HCT116 (cell line): ENCODE measurements around the gene USP7. TPM values are rescaled to one million over a fixed set of nuclear protein-coding genes. Genes with fewer than 3 reads are reported as not detected.

Experiments used
- ATAC-seq: fragments of 200-7000 bp; cut with Tn5 transposase; 2 replicates; pipeline ENCODE4 v1.9.1; 2020; ENCODE audit warnings: mild to moderate bottlenecking, moderate library complexity
- BruUV-seq: library from RNA; stranded (reverse); fragments of 400-500 nt; replicated peaks from 2 replicates; lab custom pipeline; 2021; lab: Mats Ljungman, UMichigan
- CTCF ChIA-PET: fragments of 300-600 bp; sonication (Branson Sonifier 250); formaldehyde crosslinking; loops from one replicate; lab custom pipeline; 2021; ENCODE audit warnings: antibody characterized with exemption; lab: Charles Lee
- POLR2A ChIA-PET: fragments of 300-600, 350-600 bp; sonication (Branson Sonifier 250); formaldehyde crosslinking; loops from one replicate; lab custom pipeline; 2021; ENCODE audit warnings: antibody characterized with exemption; lab: Charles Lee
- RAD21 ChIA-PET, 2 experiments: fragments of 300-600 bp; sonication (Branson Sonifier 250); formaldehyde crosslinking; loops; one replicate each; lab custom pipeline; 2023; ENCODE audit warnings: low total read pairs in 2 of 2; ENCODE audit not compliant: uncharacterized antibody in 2 of 2, unreplicated experiment in 2 of 2, low non-redundant PET in 1 of 2; lab: Charles Lee
- DNase-seq: peaks from one replicate; pipeline ENCODE4 v3.0.0-alpha.2; 2010; ENCODE audit warnings: low read depth, low spot score
- H2AFZ ChIP-seq: fragments of 200-600 bp; shearing (Covaris generic), sonication (generic); 2 replicates; pipeline ENCODE4 v1.6.1; 2017; ENCODE audit warnings: low read depth, mixed run types, mixed read lengths, antibody characterized with exemption, low read length; ENCODE audit not compliant: poor library complexity, severe bottlenecking
- H3K27ac ChIP-seq: 2 replicates; pipeline ENCODE4 v1.5.1; 2012; ENCODE audit warnings: low read depth, low read length
- H3K27me3 ChIP-seq: fragments of 200-600 bp; sonication (generic); 2 replicates; pipeline ENCODE4 v1.6.1; 2016; ENCODE audit warnings: mixed run types, low read length, mixed read lengths; ENCODE audit not compliant: insufficient read depth
- H3K36me3 ChIP-seq, 2 experiments: fragments of 200-500 bp in 1 of 2; fragments of 200-600 bp in 1 of 2; sonication (Bioruptor generic) in 1 of 2; sonication (generic) in 1 of 2; 2 replicates each; pipeline versions ENCODE4 v1.5.1 to v1.6.1; 2014 to 2016; ENCODE audit warnings: low read length in 2 of 2, inconsistent platforms in 1 of 2, mixed read lengths in 1 of 2, mixed run types in 1 of 2; ENCODE audit not compliant: insufficient read depth in 2 of 2, control insufficient read depth in 1 of 2
- H3K4me1 ChIP-seq, 2 experiments: fragments of 200-600 bp in 1 of 2; sonication (generic) in 1 of 2; 2 replicates each; pipeline versions ENCODE4 v1.5.1 to v1.6.1; 2012 to 2017; ENCODE audit warnings: low read length in 2 of 2, inconsistent platforms in 1 of 2, mild to moderate bottlenecking in 1 of 2, mixed read lengths in 1 of 2, mixed run types in 1 of 2, moderate library complexity in 1 of 2; ENCODE audit not compliant: insufficient read depth in 2 of 2, control insufficient read depth in 1 of 2
- H3K4me2 ChIP-seq: fragments of 200-600 bp; sonication (generic); 2 replicates; pipeline ENCODE4 v1.6.1; 2017; ENCODE audit warnings: mixed run types, low read length, mixed read lengths
- H3K4me3 ChIP-seq, 2 experiments: fragments of 200-600 bp in 1 of 2; sonication (generic) in 1 of 2; replicated peaks in 1 of 2; 2 replicates each; pipeline ENCODE4 v1.5.1; 2011 to 2016; ENCODE audit warnings: low read length in 2 of 2, control low read depth in 1 of 2, low read depth in 1 of 2, mild to moderate bottlenecking in 1 of 2, mixed read lengths in 1 of 2, mixed run types in 1 of 2
- H3K79me2 ChIP-seq: fragments of 200-600 bp; sonication (generic); 2 replicates; pipeline ENCODE4 v1.6.1; 2017; ENCODE audit warnings: mild to moderate bottlenecking, mixed run types, low read length, moderate library complexity, mixed read lengths; ENCODE audit not compliant: insufficient read depth
- H3K9ac ChIP-seq: fragments of 200-600 bp; sonication (generic); 2 replicates; pipeline ENCODE4 v1.6.1; 2016; ENCODE audit warnings: low read length, mixed read lengths
- H3K9me2 ChIP-seq: fragments of 200-600 bp; sonication (generic), shearing (Covaris generic); 2 replicates; pipeline ENCODE4 v1.6.1; 2017; ENCODE audit warnings: mixed run types, mild to moderate bottlenecking, moderate library complexity; ENCODE audit not compliant: insufficient read depth
- H3K9me3 ChIP-seq, 2 experiments: fragments of 200-500 bp in 1 of 2; fragments of 200-600 bp in 1 of 2; sonication (Bioruptor generic) in 1 of 2; sonication (generic) in 1 of 2; 2 replicates each; pipeline ENCODE4 v1.6.1; 2014 to 2017; ENCODE audit warnings: low read length in 2 of 2, mixed read lengths in 2 of 2, inconsistent platforms in 1 of 2, low read depth in 1 of 2, mild to moderate bottlenecking in 1 of 2, mixed run types in 1 of 2, moderate library complexity in 1 of 2; ENCODE audit not compliant: control insufficient read depth in 1 of 2, insufficient read depth in 1 of 2
- H4K20me1 ChIP-seq: fragments of 200-600 bp; sonication (generic), shearing (Covaris generic); 2 replicates; pipeline ENCODE4 v1.6.1; 2017; ENCODE audit warnings: mixed run types, mild to moderate bottlenecking, moderate library complexity; ENCODE audit not compliant: insufficient read depth
- EGR1 ChIP-seq: IDR thresholded peaks from 2 replicates; pipeline ENCODE4 v1.6.1; 2012; ENCODE audit warnings: low read depth
- EZH2 ChIP-seq: fragments of 200-600 bp; sonication (generic); IDR thresholded peaks from 2 replicates; pipeline ENCODE4 v1.6.1; 2017; ENCODE audit warnings: antibody characterized with exemption, mixed run types
- EZH2phosphoT487 ChIP-seq: fragments of 200-600 bp; IDR thresholded peaks from 2 replicates; pipeline ENCODE4 v1.6.1; 2018; ENCODE audit warnings: antibody characterized with exemption, borderline replicate concordance
- JUND ChIP-seq: IDR thresholded peaks from 2 replicates; pipeline ENCODE4 v1.6.1; 2012
- POLR2AphosphoS5 ChIP-seq: IDR thresholded peaks from 2 replicates; pipeline ENCODE4 v1.6.1; 2011; ENCODE audit warnings: mild to moderate bottlenecking, low read depth, low read length, moderate library complexity
- RAD21 ChIP-seq: IDR thresholded peaks from 2 replicates; pipeline ENCODE4 v1.6.1; 2012; ENCODE audit warnings: low read depth, mild to moderate bottlenecking
- SIN3A ChIP-seq: IDR thresholded peaks from 2 replicates; pipeline ENCODE4 v1.6.1; 2012; ENCODE audit warnings: low read depth
- SP1 ChIP-seq: IDR thresholded peaks from 2 replicates; pipeline ENCODE4 v1.6.1; 2012; ENCODE audit warnings: low read depth
- TCF7L2 ChIP-seq: IDR thresholded peaks from 2 replicates; pipeline ENCODE4 v1.7.0; 2011; ENCODE audit warnings: borderline replicate concordance, inconsistent platforms; ENCODE audit not compliant: insufficient read depth, insufficient read length; ENCODE audit errors: extremely low read depth
- ZFX ChIP-seq: fragments of 450-650 bp; IDR thresholded peaks from 2 replicates; pipeline ENCODE4 v1.6.1; 2017
- ZNF274 ChIP-seq: fragments of 200-500 bp; sonication (Bioruptor generic); IDR thresholded peaks from 2 replicates; pipeline ENCODE4 v1.6.1; 2014; ENCODE audit warnings: mild to moderate bottlenecking, low read depth, low read length, inconsistent platforms
- intact Hi-C: fragments of 100-400 bp; cut with micrococcal nuclease; formaldehyde crosslinking; loops from 2 replicates; pipeline ENCODE4 v1.10.0; 2022
- total RNA-seq: library from RNA; stranded (reverse); gene quantifications from one replicate; pipeline ENCODE4 v1.2.1, GENCODE V29; 2021; ENCODE audit not compliant: unreplicated experiment
- TF ChIP-seq, protein P1 (sequence below): IDR thresholded peaks from 2 replicates; pipeline ENCODE4 v1.6.1; 2012; ENCODE audit warnings: low read depth
- TF ChIP-seq, protein P2 (sequence below): IDR thresholded peaks from 2 replicates; pipeline ENCODE4 v1.6.1; 2011; ENCODE audit warnings: mild to moderate bottlenecking, low read length, moderate library complexity; ENCODE audit not compliant: insufficient replicate concordance; ENCODE audit errors: extremely low read depth
- TF ChIP-seq, protein P3 (sequence below), 3 experiments: fragments of 200-600 bp in 1 of 3; sonication (generic) in 1 of 3; IDR thresholded peaks in 2 of 3; conservative IDR thresholded peaks in 1 of 3; 2 replicates each; pipeline ENCODE4 v1.5.1; 2012 to 2017; ENCODE audit warnings: low read depth in 2 of 3, low read length in 2 of 3, antibody characterized with exemption in 1 of 3, borderline replicate concordance in 1 of 3, control low read depth in 1 of 3, mild to moderate bottlenecking in 1 of 3, mixed read lengths in 1 of 3, mixed run types in 1 of 3, moderate library complexity in 1 of 3; ENCODE audit not compliant: insufficient read depth in 1 of 3

USP7 gene
- total RNA-seq, 1 experiment from 2014 or later = 154 TPM

DNA sequence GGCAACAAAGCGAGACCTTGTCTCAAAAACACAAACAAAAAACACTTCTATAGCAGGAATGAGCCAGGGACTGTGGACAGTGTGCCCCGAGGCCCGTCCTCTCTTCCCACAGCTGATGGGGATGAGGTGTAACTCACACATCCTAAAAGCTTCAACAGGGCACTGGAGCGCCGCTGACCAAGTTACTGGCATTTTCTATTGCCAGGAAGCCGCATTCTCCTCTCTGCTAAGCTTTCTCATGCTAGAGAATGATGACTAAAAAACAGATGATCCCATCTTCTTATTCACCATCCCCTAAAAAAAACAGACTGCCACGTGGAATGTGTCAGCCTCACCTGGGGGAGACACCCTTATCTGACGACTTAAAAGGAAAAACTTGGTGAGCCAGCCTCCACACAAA lies 111.2 kb downstream of the USP7 start:
- Histone ChIP-seq H3K9me3 (no peaks in the 10 kb centered on the region), H3K27me3 (no peaks in the 10 kb centered on the region), H4K20me1 (no peaks in the 10 kb centered on the region), H3K79me2 (peaks cover 3% of the 10 kb centered on the region; the same call in 1 of the 2 replicates), H3K4me3 (no peak overlapping the region), H3K4me2 (no peak overlapping the region), H2AFZ (no peak overlapping the region), H3K36me3 (peaks cover 29 to 57% of the 10 kb centered on the region in 2 experiments; a peak in 3 of 4 replicates), H3K4me1 (no peaks in the 10 kb centered on the region; a peak in 1 of 4 replicates), H3K27ac (no peak overlapping the region), H3K9me2 (no peaks in the 10 kb centered on the region), H3K9ac (no peak overlapping the region)
- DNase-seq (no peak), ATAC-seq (no peak)
- TF ChIP-seq POLR2AphosphoS5 (no peak; the same call in 1 of the 2 replicates), SIN3A (no peak), ZFX (no peak), JUND (no peak), RAD21 (no peak), TCF7L2 (no peak), ZNF274 (no peak), EGR1 (no peak), SP1 (no peak), EZH2phosphoT487 (no peak), EZH2 (no peak)
- TF ChIP-seq, protein P1, sequence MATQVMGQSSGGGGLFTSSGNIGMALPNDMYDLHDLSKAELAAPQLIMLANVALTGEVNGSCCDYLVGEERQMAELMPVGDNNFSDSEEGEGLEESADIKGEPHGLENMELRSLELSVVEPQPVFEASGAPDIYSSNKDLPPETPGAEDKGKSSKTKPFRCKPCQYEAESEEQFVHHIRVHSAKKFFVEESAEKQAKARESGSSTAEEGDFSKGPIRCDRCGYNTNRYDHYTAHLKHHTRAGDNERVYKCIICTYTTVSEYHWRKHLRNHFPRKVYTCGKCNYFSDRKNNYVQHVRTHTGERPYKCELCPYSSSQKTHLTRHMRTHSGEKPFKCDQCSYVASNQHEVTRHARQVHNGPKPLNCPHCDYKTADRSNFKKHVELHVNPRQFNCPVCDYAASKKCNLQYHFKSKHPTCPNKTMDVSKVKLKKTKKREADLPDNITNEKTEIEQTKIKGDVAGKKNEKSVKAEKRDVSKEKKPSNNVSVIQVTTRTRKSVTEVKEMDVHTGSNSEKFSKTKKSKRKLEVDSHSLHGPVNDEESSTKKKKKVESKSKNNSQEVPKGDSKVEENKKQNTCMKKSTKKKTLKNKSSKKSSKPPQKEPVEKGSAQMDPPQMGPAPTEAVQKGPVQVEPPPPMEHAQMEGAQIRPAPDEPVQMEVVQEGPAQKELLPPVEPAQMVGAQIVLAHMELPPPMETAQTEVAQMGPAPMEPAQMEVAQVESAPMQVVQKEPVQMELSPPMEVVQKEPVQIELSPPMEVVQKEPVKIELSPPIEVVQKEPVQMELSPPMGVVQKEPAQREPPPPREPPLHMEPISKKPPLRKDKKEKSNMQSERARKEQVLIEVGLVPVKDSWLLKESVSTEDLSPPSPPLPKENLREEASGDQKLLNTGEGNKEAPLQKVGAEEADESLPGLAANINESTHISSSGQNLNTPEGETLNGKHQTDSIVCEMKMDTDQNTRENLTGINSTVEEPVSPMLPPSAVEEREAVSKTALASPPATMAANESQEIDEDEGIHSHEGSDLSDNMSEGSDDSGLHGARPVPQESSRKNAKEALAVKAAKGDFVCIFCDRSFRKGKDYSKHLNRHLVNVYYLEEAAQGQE = no peak
- TF ChIP-seq, protein P2, sequence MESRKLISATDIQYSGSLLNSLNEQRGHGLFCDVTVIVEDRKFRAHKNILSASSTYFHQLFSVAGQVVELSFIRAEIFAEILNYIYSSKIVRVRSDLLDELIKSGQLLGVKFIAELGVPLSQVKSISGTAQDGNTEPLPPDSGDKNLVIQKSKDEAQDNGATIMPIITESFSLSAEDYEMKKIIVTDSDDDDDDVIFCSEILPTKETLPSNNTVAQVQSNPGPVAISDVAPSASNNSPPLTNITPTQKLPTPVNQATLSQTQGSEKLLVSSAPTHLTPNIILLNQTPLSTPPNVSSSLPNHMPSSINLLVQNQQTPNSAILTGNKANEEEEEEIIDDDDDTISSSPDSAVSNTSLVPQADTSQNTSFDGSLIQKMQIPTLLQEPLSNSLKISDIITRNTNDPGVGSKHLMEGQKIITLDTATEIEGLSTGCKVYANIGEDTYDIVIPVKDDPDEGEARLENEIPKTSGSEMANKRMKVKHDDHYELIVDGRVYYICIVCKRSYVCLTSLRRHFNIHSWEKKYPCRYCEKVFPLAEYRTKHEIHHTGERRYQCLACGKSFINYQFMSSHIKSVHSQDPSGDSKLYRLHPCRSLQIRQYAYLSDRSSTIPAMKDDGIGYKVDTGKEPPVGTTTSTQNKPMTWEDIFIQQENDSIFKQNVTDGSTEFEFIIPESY = no peak
- TF ChIP-seq, protein P3, sequence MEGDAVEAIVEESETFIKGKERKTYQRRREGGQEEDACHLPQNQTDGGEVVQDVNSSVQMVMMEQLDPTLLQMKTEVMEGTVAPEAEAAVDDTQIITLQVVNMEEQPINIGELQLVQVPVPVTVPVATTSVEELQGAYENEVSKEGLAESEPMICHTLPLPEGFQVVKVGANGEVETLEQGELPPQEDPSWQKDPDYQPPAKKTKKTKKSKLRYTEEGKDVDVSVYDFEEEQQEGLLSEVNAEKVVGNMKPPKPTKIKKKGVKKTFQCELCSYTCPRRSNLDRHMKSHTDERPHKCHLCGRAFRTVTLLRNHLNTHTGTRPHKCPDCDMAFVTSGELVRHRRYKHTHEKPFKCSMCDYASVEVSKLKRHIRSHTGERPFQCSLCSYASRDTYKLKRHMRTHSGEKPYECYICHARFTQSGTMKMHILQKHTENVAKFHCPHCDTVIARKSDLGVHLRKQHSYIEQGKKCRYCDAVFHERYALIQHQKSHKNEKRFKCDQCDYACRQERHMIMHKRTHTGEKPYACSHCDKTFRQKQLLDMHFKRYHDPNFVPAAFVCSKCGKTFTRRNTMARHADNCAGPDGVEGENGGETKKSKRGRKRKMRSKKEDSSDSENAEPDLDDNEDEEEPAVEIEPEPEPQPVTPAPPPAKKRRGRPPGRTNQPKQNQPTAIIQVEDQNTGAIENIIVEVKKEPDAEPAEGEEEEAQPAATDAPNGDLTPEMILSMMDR (IDR thresholded peaks at IDR 0.05 in 2 of 3, conservative IDR thresholded peaks at IDR 0.05 in 1 of 3; ENCODE audit: borderline replicate concordance in 1 of 3, insufficient read depth in 1 of 3, low read depth in 2 of 3, low read length in 2 of 3) = no peak
- ChIA-PET POLR2A (interaction anchor here (0.7 to 1.5 kb wide), 2 partner anchors 16 to 23 kb away, joined by 3 to 4 read pairs; partner anchors contain the start of gene CARHSP1), RAD21 (no interaction called here), CTCF (no interaction called here)
- BruUV-seq = no TSS peak
- intact Hi-C loops = no loop called here
